Common myeloid progenitor, CD34-positive (primary cell): ENCODE data around the gene MEIOC. TPM values are rescaled to one million over a fixed set of nuclear protein-coding genes. Genes with fewer than 3 reads are reported as not detected.
A peak's percentile ranks its signal among the peaks of the same experiment; 100 is the strongest.

ENCODE experiments used
- CTCF ChIA-PET: fragments of 350-600 bp; sonication (Branson Sonifier 250); formaldehyde crosslinking; loops from one replicate; lab custom pipeline; 2021; ENCODE audit warnings: antibody characterized with exemption; lab: Charles Lee
- POLR2A ChIA-PET: fragments of 350-600 bp; sonication (Branson Sonifier 250); formaldehyde crosslinking; loops from one replicate; lab custom pipeline; 2021; ENCODE audit warnings: antibody characterized with exemption; lab: Charles Lee
- DNase-seq, 3 donors: peaks; one replicate each; pipeline versions ENCODE4 v3.0.0 to v3.0.0-alpha.2; 2013
- H3K27ac ChIP-seq, 2 experiments: 1 replicate in 1 of 2; 2 replicates in 1 of 2; pipeline ENCODE4 v1.7.0; 2013; ENCODE audit warnings: inconsistent platforms in 2 of 2, low read length in 2 of 2, mild to moderate bottlenecking in 2 of 2, low read depth in 1 of 2, moderate library complexity in 1 of 2; ENCODE audit not compliant: severe bottlenecking in 2 of 2, insufficient read depth in 1 of 2, poor library complexity in 1 of 2
- H3K27me3 ChIP-seq, 5 experiments: replicated peaks in 2 of 5; 1 replicate in 3 of 5; 2 replicates in 2 of 5; pipeline versions ENCODE4 v1.6.1 to v1.7.0; 2013; ENCODE audit warnings: low read length in 4 of 5, mild to moderate bottlenecking in 2 of 5, moderate library complexity in 2 of 5, inconsistent platforms in 1 of 5; ENCODE audit not compliant: insufficient read depth in 5 of 5, control insufficient read depth in 4 of 5
- H3K36me3 ChIP-seq, 4 experiments: 1 replicate in 2 of 4; 2 replicates in 2 of 4; pipeline versions ENCODE4 v1.6.1 to v1.7.0; 2013; ENCODE audit warnings: low read length in 3 of 4, control low read depth in 1 of 4, mild to moderate bottlenecking in 1 of 4; ENCODE audit not compliant: control insufficient read depth in 4 of 4, insufficient read depth in 4 of 4
- H3K4me1 ChIP-seq, 4 experiments: 1 replicate in 3 of 4; 2 replicates in 1 of 4; pipeline versions ENCODE4 v1.6.1 to v1.7.1; 2013; ENCODE audit warnings: low read length in 3 of 4, mild to moderate bottlenecking in 3 of 4, control low read depth in 1 of 4, inconsistent platforms in 1 of 4, moderate library complexity in 1 of 4; ENCODE audit not compliant: control insufficient read depth in 4 of 4, insufficient read depth in 4 of 4; ENCODE audit errors: control extremely low read depth in 1 of 4
- H3K4me3 ChIP-seq, 7 experiments: 1 replicate in 4 of 7; 2 replicates in 3 of 7; pipeline versions ENCODE4 v1.5.1 to v1.7.0; 2013; ENCODE audit warnings: mild to moderate bottlenecking in 7 of 7, low read length in 6 of 7, moderate library complexity in 6 of 7, inconsistent platforms in 2 of 7, low read depth in 2 of 7, control low read depth in 1 of 7; ENCODE audit not compliant: insufficient read depth in 4 of 7, control insufficient read depth in 1 of 7; ENCODE audit errors: extremely low read depth in 1 of 7
- H3K9me3 ChIP-seq, 5 experiments: 1 replicate in 4 of 5; 2 replicates in 1 of 5; pipeline versions ENCODE4 v1.6.1 to v1.7.1; 2013; ENCODE audit warnings: low read length in 4 of 5, mild to moderate bottlenecking in 2 of 5, inconsistent platforms in 1 of 5, low read depth in 1 of 5, moderate library complexity in 1 of 5; ENCODE audit not compliant: control insufficient read depth in 4 of 5, insufficient read depth in 2 of 5; ENCODE audit errors: control extremely low read depth in 1 of 5
- WGBS: methylation state at CpG from one replicate; pipeline ENCODE4 v1.1.5; 2013; ENCODE audit not compliant: insufficient coverage; 5-methylcytosine and 5-hydroxymethylcytosine counted together
- polyA plus RNA-seq: library from polyadenylated mRNA; unstranded; fragments of 120-200 nt; gene quantifications from one replicate; pipeline ENCODE4 v1.2.1, GENCODE V29; 2013

Gene MEIOC
- 0.58 TPM for polyA plus RNA-seq

DNA sequence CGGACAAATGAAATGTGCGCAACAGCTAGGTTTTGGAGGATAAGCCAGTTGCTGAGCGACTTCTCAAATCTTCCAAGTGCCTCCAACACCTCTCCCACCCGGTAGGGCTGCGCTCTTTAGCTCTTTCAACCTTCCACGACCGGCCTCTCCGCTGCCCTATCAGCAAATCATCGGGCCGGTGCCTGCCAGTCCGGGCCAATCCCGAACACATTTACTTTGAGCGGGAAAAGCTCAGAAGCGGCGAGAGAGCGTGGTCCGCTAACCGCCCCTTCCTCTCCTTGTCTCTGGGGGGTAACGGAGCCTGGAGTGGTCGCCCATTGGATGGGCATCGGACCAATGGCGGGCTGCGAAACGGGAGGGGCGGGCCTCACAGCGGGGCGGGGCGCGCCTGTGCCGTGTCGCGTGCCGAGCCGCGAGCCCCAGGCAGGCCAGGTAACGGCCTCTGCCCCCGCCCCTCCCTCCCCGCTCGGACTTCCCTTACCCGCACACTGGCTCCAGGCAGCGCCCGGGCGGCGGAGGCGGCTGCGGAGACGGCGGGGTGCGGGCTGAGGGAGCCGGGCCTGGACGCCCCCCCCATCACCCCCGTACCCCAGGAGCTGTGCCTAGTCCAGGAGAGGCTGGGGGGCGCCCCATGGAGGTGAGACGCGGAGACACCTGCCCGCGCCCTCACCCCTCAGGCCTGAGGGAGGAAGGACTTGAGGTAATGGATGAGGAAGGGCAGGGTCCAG lies at the start of gene MEIOC:
Gene MEIOC, plus strand, starts transcription at position 486 of the 728 bp plus-strand sequence. Its CDS starts 146 bp downstream, at position 632.
- ChIA-PET POLR2A (no interaction called here), CTCF (interaction anchor here (0.8 kb wide), 1 partner anchor 9 kb away, joined by 3 read pairs; no protein-coding TSS in a partner anchor)
- DNase-seq: peak; percentile 56 to 78 (median 71)
- Histone ChIP-seq H3K36me3 (no peaks in the 10 kb centered on the region), H3K27me3 (peaks cover 4 to 52% (median 12%) of the 10 kb centered on the region in 5 experiments), H3K4me3 (peak within 1 kb of the TSS in 3 of 7 experiments; percentile 36 to 49 (median 38)), H3K4me1 (peaks cover 0 to 10% (median 9%) of the 10 kb centered on the region in 4 experiments), H3K9me3 (peaks cover 0 to 9% (median 0%) of the 10 kb centered on the region in 5 experiments), H3K27ac (no peak within 1 kb of the TSS)
- WGBS: 14% methylated on average over 23 of the region's 57 CpGs

DNA sequence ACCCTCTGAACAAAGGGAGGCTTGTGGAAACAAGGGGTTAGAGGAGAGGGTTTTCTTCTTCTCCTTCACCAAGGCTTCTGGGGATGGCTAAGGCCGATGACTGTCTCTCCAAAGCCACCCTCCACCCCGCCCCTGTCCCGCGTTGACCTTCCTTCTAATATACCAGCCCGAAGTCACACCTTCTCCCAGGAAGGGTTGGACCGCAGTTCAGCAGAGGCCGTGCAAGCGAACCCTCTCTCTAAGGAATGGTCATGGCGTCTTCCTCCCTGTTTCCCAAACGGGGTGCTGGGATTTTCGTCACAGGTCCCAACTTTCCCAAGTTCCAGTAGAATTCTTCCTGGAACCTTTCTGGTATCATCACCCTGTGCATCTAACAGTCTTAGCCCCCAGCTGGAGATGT lies 49.6 kb upstream of the MEIOC start:
- ChIA-PET POLR2A (no interaction called here), CTCF (interaction anchor here (1.2 kb wide), 1 partner anchor 9 kb away, joined by 3 read pairs; no protein-coding TSS in a partner anchor)
- DNase-seq: no peak
- WGBS: 100% methylated on average over 8 of the region's 11 CpGs
- Histone ChIP-seq H3K4me3 (no peak overlapping the region), H3K27me3 (peaks cover 0 to 8% (median 0%) of the 10 kb centered on the region in 5 experiments), H3K9me3 (no peaks in the 10 kb centered on the region), H3K36me3 (no peaks in the 10 kb centered on the region), H3K4me1 (peaks cover 0 to 18% (median 5%) of the 10 kb centered on the region in 4 experiments), H3K27ac (no peak overlapping the region)

DNA sequence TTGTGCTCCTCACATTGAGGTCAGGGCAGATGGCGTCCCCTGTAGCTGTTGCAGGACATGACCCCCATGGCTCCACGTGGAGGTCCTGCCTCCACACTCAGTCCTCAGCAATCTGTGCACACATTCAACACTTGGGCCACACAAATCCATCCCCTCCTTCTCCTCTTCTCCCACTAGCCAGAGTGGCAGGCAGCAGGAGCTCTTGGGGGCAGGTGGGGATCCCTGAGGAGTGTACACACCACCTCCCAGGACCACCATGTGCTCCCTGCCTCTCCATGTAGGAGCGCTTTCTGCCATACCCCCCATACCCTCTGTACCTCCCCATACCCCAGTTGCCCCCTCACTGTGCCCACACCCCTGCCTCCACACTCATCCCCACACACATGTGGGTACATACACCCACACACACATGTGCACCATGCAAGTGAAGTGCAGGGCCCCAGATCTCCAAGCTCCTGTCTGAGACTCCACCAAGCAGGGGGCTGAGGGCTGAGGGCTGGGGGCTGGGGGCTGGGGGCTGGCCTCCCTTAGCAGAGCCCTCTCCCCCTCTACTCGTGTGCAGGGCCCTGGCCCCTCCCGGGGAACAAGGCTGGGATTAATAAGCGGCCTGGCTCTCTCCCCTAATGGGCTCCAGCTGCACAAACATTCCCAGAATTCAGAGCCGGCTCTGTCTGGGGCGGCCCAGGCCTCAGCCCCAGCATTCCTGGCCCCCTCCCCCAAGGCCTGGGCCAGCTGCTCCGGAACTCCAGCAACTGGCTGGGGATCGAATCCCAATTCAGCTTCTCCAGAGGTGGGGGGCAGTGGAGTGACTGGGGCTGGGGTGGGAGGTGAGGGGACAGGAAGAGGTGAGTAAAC lies 48.2 kb upstream of the MEIOC start:
- ChIA-PET CTCF (interaction anchor here (0.6 to 1.7 kb wide), 3 partner anchors 20 to 442 kb away, joined by 3 to 5 read pairs (median 3); no protein-coding TSS in a partner anchor), POLR2A (no interaction called here)
- Histone ChIP-seq H3K4me1 (peaks cover 0 to 20% (median 5%) of the 10 kb centered on the region in 4 experiments), H3K9me3 (no peaks in the 10 kb centered on the region), H3K36me3 (no peaks in the 10 kb centered on the region), H3K27ac (no peak overlapping the region), H3K4me3 (no peak overlapping the region), H3K27me3 (peaks cover 0 to 6% (median 0%) of the 10 kb centered on the region in 5 experiments)
- 88% methylated on average over 5 of the region's 10 CpGs for WGBS
- no peak for DNase-seq

DNA sequence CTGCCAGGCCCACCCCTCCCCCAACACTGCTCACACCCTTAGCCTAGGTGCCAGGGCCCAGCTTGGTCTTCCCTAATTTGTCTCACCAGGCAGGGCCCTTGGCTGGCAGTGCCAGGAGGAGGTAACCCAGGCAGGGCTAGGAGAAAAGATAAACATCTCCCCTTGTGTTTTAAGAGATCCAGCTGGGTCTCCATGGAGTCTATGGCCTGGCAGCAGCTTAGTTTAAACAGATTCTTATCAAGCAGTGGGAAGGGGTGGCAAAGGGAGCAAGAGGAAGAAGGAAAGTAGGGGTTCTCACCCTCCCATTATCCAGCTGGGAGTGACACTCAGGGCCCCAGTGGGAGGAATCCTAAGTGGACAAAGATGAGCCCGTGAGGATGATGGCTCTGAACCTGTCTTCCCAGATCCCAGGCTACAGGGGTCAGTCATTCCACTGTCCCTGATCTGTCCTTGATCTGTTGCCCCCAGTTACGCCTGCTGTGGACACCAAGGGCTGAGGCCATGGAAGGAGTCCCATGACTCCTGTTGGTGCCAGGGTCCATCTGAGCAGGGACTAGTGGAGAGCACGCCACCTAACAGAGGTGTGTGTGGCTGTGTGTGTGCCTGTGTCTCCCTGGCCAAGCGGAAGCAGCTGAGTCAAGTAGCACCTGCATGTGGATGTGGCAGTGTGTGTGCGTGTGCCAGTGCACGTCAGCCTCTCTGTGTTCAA lies 47.4 kb upstream of the MEIOC start:
- no peak overlapping the region for H3K27ac ChIP-seq
- POLR2A ChIA-PET: interaction anchor here (0.5 kb wide), 1 partner anchor 11 kb away, joined by 4 read pairs; no protein-coding TSS in a partner anchor
- peaks cover 0 to 6% (median 0%) of the 10 kb centered on the region in 5 experiments for H3K27me3 ChIP-seq
- CTCF ChIA-PET: interaction anchor here (0.6 to 2.6 kb wide), 4 partner anchors 11 to 441 kb away, joined by 3 to 11 read pairs (median 4); no protein-coding TSS in a partner anchor
- WGBS: 100% methylated on average over 6 of the region's 6 CpGs
- H3K4me3 ChIP-seq: no peak overlapping the region
- H3K36me3 ChIP-seq: no peaks in the 10 kb centered on the region
- H3K4me1 ChIP-seq: peaks cover 0 to 20% (median 5%) of the 10 kb centered on the region in 4 experiments
- no peak for DNase-seq
- H3K9me3 ChIP-seq: no peaks in the 10 kb centered on the region

DNA sequence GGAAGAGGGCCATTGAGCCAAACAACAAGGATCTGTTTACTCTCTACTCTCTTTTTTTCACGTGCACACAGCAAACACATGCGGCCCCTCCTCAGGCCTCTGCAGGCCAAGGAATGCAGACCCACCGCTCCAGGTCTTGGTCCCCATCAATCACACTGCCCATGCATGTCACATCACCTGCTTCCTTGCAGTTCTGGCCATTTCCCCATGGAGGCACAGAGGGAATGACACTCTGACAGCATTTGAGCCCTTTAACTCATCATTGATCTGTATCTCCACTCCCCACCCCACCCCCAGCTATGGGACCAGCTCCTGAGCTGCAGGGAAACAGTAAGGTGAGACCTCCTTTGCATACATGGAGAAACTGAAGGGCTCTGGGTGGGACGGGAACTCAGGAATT lies 45.9 kb upstream of the MEIOC start:
- peaks cover 0 to 6% (median 0%) of the 10 kb centered on the region in 5 experiments for H3K27me3 ChIP-seq
- no peak overlapping the region for H3K4me3 ChIP-seq
- CTCF ChIA-PET: interaction anchor here (0.7 to 2.6 kb wide), 5 partner anchors 10 to 259 kb away, joined by 3 to 11 read pairs (median 3); no protein-coding TSS in a partner anchor
- peaks cover 0 to 20% (median 5%) of the 10 kb centered on the region in 4 experiments for H3K4me1 ChIP-seq
- no peaks in the 10 kb centered on the region for H3K9me3 ChIP-seq
- 100% methylated on average over 4 of the region's 4 CpGs for WGBS
- no peaks in the 10 kb centered on the region for H3K36me3 ChIP-seq
- DNase-seq: no peak
- no peak overlapping the region for H3K27ac ChIP-seq
- POLR2A ChIA-PET: interaction anchor here (0.6 to 1.4 kb wide), 3 partner anchors 12 to 38 kb away, joined by 3 to 4 read pairs (median 3); no protein-coding TSS in a partner anchor

DNA sequence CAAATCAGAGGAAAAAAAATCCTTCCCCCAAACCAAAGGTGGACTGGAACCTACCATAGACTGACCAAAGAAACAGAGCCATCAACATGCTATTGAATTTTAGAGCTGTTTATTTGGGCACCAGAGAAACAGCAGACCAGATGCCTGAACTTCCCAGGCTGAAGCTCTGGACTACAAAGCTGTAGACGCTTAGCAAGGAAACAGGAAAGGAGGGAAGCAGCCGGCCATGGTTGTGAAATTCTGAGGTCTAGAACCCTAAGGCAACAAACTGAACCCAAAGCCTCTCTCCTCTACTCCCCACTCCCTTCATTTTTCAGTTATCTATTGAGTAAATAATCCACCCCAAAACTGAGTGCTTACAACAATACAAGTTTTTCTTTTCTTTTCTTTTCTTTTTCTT lies 45.4 kb upstream of the MEIOC start:
- peaks cover 0 to 6% (median 0%) of the 10 kb centered on the region in 5 experiments for H3K27me3 ChIP-seq
- WGBS: 6% methylated on average over 2 of the region's 2 CpGs
- no peaks in the 10 kb centered on the region for H3K36me3 ChIP-seq
- H3K4me3 ChIP-seq: no peak overlapping the region
- no peaks in the 10 kb centered on the region for H3K9me3 ChIP-seq
- DNase-seq: peak; percentile 9 to 54 (median 46)
- ChIA-PET POLR2A (interaction anchor here (0.6 to 1.4 kb wide), 2 partner anchors 11 to 26 kb away, joined by 3 to 4 read pairs; no protein-coding TSS in a partner anchor), CTCF (interaction anchor here (0.7 to 2.6 kb wide), 3 partner anchors 9 to 259 kb away, joined by 3 to 11 read pairs (median 3); no protein-coding TSS in a partner anchor)
- peaks cover 0 to 20% (median 5%) of the 10 kb centered on the region in 4 experiments for H3K4me1 ChIP-seq
- H3K27ac ChIP-seq: no peak overlapping the region
